Panc1 (cell line): ENCODE data around the gene MYL5. TPM values are rescaled to one million over a fixed set of nuclear protein-coding genes. Genes with fewer than 3 reads are reported as not detected.

Source experiments
- ATAC-seq: fragments of 200-7000 bp; cut with Tn5 transposase; 2 replicates; pipeline ENCODE4 v1.9.1; 2020; ENCODE audit warnings: mild to moderate bottlenecking, moderate library complexity
- BruUV-seq: library from RNA; stranded (reverse); fragments of 400-500 nt; replicated peaks from 2 replicates; lab custom pipeline; 2021; lab: Mats Ljungman, UMichigan
- CTCF ChIA-PET: fragments of 300-600 bp; sonication (Branson Sonifier 250); formaldehyde crosslinking; loops from one replicate; lab custom pipeline; 2022; ENCODE audit warnings: antibody characterized with exemption; lab: Charles Lee
- POLR2A ChIA-PET: fragments of 300-600 bp; sonication (Branson Sonifier 250); formaldehyde crosslinking; loops from one replicate; lab custom pipeline; 2022; ENCODE audit warnings: antibody characterized with exemption; lab: Charles Lee
- DNase-seq: peaks from one replicate; pipeline ENCODE4 v3.0.0-alpha.2; 2010; ENCODE audit warnings: low read depth, low spot score
- H3K27ac ChIP-seq: 2 replicates; pipeline ENCODE4 v1.5.1; 2011; ENCODE audit warnings: mild to moderate bottlenecking, low read length, inconsistent platforms
- H3K27me3 ChIP-seq: fragments of 200-500 bp; sonication (Bioruptor generic); 2 replicates; pipeline ENCODE4 v1.6.0; 2014; ENCODE audit warnings: low read length, inconsistent platforms; ENCODE audit not compliant: control insufficient read depth, insufficient read depth
- H3K36me3 ChIP-seq: fragments of 200-500 bp; sonication (Bioruptor generic); 2 replicates; pipeline ENCODE4 v1.5.1; 2014; ENCODE audit warnings: inconsistent platforms, mild to moderate bottlenecking, low read length, moderate library complexity; ENCODE audit not compliant: control insufficient read depth, insufficient read depth
- H3K4me1 ChIP-seq: 2 replicates; pipeline ENCODE4 v1.5.1; 2011; ENCODE audit warnings: inconsistent platforms, mild to moderate bottlenecking, low read length, moderate library complexity; ENCODE audit not compliant: control insufficient read depth, insufficient read depth
- H3K4me3 ChIP-seq, 2 experiments: 2 replicates each; pipeline ENCODE4 v1.5.1; 2011 to 2012; ENCODE audit warnings: low read depth in 2 of 2, low read length in 2 of 2, mild to moderate bottlenecking in 2 of 2, inconsistent platforms in 1 of 2, moderate library complexity in 1 of 2
- H3K9me3 ChIP-seq: fragments of 200-500 bp; sonication (Bioruptor generic); 2 replicates; pipeline ENCODE4 v1.5.1; 2014; ENCODE audit warnings: low read depth, mild to moderate bottlenecking, inconsistent platforms, low read length, moderate library complexity; ENCODE audit not compliant: control insufficient read depth, insufficient read depth
- CTCF ChIP-seq: fragments of 450-650 bp; IDR thresholded peaks from 2 replicates; pipeline ENCODE4 v1.5.1; 2017; ENCODE audit warnings: mild to moderate bottlenecking
- POLR2AphosphoS5 ChIP-seq: IDR thresholded peaks from 2 replicates; pipeline ENCODE4 v1.6.1; 2012; ENCODE audit warnings: mild to moderate bottlenecking, low read depth, low read length, moderate library complexity
- REST ChIP-seq, 2 experiments: IDR thresholded peaks; 2 replicates each; pipeline ENCODE4 v1.6.1; 2011 to 2012; ENCODE audit warnings: low read depth in 2 of 2, control low read depth in 1 of 2, low read length in 1 of 2, mild to moderate bottlenecking in 1 of 2, moderate library complexity in 1 of 2; ENCODE audit not compliant: insufficient read depth in 1 of 2
- SIN3A ChIP-seq: IDR thresholded peaks from 2 replicates; pipeline ENCODE4 v1.6.1; 2012; ENCODE audit warnings: low read depth, mild to moderate bottlenecking, low read length, moderate library complexity, borderline replicate concordance; ENCODE audit not compliant: insufficient read depth
- TCF7L2 ChIP-seq: IDR thresholded peaks from 2 replicates; pipeline ENCODE4 v1.6.1; 2011; ENCODE audit warnings: mild to moderate bottlenecking, low read depth, low read length, inconsistent platforms
- in situ Hi-C: cut with HindIII; loops from 2 replicates; pipeline ENCODE4 v1.10.0; 2016; ENCODE audit warnings: low sequenced_read_pairs, low pct_unique_long_range_greater_than_20kb
- intact Hi-C: fragments of 100-400 bp; cut with micrococcal nuclease; formaldehyde crosslinking; loops from one replicate; pipeline ENCODE4 v1.10.0; 2022; ENCODE audit not compliant: unreplicated experiment
- total RNA-seq: library from RNA; stranded (reverse); gene quantifications from one replicate; pipeline ENCODE4 v1.2.1, GENCODE V29; 2021; ENCODE audit not compliant: unreplicated experiment

Gene MYL5
- total RNA-seq, 1 experiment from 2014 or later, result 12.0 TPM

- in situ Hi-C loops, result no loop called here
- no peak overlapping the region for H3K27ac ChIP-seq
- no peak for ATAC-seq
Observed at GRCh38 chr4:677431-678293, 3.3 kb downstream of the MYL5 start.

More at GRCh38 chr4:677431-678293, 3.3 kb downstream of the MYL5 start:
- H3K4me3 ChIP-seq, result no peak overlapping the region
- H3K9me3 ChIP-seq, result no peaks in the 10 kb centered on the region
- intact Hi-C loops, result no loop called here
- no TSS peak for BruUV-seq
- no peaks in the 10 kb centered on the region for H3K27me3 ChIP-seq
- POLR2A ChIA-PET, result no interaction called here
- peaks cover 6% of the 10 kb centered on the region; the same call in 1 of the 2 replicates for H3K36me3 ChIP-seq
- CTCF ChIA-PET, result no interaction called here
- peaks cover 8% of the 10 kb centered on the region for H3K4me1 ChIP-seq
- DNase-seq, result no peak
- no peak for TF ChIP-seq SIN3A
- TF ChIP-seq REST (IDR thresholded peaks at IDR 0.05; ENCODE audit: insufficient read depth in 1 of 2, low read depth in 2 of 2, low read length in 1 of 2), result no peak
- TF ChIP-seq POLR2AphosphoS5, result no peak
- TF ChIP-seq TCF7L2, result no peak
- no peak for TF ChIP-seq CTCF
